ENCODE results near the gene CDK9.

DNA sequence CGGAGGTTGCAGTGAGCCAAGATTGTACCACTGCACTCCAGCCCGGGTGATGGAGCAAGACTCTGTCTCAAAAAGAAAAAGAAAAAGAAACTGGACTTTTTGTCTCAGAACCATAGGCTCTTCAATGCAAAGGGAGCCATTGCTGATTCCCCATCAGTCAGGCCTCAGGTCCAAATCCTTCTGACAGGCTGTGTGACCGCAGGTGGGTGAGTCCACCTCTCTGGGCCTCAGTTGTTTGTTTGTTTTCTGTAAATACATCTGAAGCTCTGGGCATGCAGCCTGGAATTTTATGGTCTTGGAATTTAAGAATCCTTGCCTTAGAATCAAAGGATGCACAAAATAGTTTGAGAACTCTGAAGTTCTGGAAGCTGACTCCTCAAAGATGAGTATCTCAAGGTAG, 29.6 kb upstream of the CDK9 start:
- TF ChIP-seq, protein P1, sequence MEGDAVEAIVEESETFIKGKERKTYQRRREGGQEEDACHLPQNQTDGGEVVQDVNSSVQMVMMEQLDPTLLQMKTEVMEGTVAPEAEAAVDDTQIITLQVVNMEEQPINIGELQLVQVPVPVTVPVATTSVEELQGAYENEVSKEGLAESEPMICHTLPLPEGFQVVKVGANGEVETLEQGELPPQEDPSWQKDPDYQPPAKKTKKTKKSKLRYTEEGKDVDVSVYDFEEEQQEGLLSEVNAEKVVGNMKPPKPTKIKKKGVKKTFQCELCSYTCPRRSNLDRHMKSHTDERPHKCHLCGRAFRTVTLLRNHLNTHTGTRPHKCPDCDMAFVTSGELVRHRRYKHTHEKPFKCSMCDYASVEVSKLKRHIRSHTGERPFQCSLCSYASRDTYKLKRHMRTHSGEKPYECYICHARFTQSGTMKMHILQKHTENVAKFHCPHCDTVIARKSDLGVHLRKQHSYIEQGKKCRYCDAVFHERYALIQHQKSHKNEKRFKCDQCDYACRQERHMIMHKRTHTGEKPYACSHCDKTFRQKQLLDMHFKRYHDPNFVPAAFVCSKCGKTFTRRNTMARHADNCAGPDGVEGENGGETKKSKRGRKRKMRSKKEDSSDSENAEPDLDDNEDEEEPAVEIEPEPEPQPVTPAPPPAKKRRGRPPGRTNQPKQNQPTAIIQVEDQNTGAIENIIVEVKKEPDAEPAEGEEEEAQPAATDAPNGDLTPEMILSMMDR (IDR thresholded peaks at IDR 0.05) = no peak
- no peak for TF ChIP-seq POLR2A (IDR thresholded peaks at IDR 0.05)

Data from body of pancreas (tissue), 4 donors.